ENCODE results near the gene SLC25A33.
"Not testable (repeated sequence)": the region's sequence is repeated elsewhere in the genome, so short reads cannot be mapped to it uniquely, and the experiment has no call there.

The SLC25A33 gene

DNA sequence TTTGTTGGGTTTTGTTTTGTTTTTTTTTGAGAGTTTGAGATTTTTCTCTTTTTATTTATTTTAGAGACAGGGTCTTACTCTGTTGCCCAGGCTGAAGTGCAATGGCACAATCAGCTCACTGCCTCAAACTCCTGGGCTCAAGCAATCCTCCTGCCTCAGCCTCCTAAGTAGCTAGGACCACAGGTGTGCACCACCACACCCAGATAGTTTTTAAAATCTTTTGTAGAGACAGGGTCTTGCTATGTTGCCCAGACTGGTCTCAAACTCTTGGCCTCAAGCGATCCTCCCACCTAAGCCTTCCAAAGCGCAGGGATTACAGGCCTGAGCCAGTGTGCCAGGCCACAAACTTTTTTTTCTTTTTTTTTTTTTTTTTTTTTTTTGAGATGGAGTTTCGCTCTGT lies 85.8 kb downstream of the SLC25A33 start:
- DNase-seq (ENCODE audit: low read depth) = not testable (repeated sequence)

DNA sequence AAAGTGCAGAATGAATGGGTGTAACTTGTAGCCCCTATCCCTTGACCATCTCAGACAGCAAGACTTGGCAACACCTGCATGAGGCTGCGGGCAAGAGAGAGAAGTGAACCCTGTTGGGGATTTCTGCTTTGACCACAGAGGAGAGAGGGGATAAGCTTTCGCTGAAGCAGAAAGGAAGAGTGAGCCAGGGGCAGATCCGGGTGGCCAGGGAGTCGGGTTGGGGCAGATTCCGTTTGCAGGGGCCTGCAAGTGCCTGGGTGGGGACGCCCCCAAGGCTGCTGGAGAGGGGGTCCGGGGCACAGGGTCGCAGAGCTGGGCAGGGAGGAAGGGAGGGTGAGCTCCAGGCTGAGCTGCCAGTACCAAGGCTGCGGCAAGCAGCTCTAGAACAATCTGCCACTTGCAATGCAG lies 86.9 kb downstream of the SLC25A33 start:
- DNase-seq (ENCODE audit: low read depth) = no peak

DNA sequence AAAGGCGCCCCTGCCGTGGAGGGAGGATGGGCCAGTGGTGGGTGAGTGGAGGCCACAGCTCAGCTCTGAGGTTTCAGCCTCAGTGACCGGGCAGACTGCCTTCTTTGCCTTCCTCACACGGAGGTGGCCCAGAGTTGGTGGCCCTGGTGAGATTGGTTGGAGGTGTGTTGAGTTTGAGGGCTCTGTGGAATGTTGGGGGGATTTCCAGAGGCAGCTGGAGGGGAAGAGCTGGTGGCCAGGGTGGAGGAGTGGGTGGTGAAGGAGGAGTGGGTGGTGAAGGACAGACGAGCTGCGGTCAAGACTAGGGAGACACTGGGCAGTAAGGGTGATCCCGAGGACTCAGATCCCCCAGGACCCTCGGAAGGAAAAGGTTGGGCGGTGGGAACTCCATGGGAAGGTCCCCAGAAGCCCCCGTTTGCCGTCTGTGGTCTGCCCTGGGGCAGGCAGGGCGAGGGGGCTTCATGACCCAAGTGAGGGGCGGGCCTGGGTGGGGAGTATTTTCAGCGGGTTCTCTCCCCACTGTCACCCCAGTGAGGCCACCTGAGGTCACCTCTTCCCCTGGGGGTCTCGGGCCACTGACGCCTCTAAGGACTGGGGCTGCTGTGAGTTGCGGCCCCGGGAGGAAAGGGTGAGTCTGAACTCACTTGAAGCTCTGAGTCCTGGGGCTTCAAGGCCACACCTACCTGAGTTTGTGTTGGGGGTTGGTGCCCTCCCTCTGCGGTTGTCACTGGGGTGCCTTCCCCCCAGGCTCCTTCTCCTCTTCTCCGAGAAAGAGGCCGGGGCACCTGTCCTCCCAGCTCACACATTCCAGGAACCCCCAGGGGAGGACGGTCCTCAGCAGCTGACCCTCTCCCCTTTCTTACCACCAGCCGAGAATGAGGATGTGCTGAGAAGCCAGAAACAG lies 89.5 kb downstream of the SLC25A33 start:
- no peak for DNase-seq (ENCODE audit: low read depth)

DNA sequence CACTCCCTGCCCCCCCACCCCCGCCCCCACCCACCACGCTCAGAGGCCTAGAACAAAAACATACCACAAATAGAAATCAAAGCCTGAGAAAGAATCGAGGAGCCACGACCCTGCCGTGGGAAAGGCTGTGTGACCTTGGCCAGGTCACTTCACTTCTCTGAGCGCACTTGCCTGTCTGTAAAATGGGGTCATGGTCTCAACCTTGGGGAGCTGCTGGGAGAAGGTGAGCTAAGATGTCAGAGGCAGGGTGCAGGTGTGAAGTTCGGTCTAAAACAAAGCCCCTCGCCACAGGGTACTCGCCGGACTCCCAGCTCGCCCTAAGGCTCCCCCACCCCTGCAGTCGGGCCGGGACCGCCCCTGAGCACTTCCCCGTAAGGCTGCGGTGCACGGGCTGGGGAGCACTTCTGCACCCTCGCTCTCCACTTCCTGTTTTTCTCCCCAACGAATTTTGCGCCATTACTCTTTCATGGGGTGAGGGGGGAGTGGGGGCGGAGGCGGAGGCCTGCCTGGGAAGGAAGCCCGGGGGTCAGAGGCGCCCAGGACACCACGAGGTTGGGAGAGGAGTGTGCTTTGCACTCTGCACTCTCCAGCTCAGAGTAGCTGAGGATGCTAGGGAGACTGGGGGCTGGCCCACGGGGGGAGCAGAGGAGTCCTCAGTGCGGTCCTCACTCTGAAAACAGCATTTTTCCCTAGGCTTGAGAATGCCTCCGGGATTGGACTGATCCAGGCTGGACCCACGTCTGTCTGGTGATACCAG lies 90.4 kb downstream of the SLC25A33 start:
- no peak for DNase-seq (ENCODE audit: low read depth)

DNA sequence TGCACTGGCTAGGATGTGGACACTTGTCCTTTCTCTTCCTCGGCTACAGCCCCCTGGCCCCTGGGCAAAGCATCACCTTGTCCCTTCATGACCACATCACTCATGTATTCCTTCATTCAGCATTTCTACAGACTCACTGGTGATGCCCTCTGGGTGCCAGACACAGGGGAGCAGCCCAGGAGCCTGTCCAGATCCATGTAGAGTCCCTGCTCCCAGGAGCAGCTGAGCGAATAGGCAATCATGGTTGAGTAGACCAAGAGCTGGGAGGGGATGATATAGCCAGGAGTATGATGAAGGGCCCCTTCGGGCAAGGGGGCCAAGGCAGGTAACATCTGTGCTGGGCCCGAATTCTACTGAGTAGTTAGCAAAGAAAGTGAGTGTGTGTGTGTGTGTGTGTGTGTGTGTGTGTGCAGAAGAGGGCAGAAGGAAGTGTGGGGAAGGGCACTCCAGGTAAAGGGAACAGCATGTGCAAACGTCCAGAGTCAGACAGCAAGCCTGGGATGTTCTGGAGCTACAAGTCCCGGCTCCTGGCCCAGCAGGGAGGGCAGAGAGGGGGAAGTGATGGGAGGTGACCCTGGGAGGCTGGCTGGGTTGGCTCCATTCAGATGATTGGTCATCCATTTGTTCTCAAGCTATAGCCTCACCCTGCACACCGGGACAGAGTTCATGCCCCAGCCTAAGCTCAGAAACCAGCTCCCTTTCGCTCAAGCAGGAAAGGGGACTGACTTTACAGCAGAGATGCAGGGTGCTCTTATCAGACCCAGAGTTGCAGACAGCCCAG lies 91.3 kb downstream of the SLC25A33 start:
- DNase-seq (ENCODE audit: low read depth) = no peak

DNA sequence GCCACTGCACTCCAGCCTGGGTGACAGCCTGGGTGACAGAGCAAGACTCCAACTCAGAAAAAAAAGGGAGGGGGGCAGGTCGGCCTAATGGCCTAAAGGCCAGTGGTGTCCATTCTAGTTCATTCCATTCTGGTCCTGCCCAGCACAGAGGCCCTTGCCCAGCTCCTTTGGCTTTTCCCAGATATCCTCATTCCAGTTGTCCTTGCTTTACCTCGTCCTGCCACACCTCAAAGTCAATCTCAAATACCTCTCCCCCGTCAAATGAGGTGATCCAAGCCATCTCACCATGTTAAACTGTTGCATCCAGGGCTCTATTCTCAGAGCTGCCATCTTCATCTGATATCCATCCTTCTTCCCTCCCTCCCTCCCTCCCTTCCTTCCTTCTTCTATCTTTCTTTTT lies 92.3 kb downstream of the SLC25A33 start:
- no peak for DNase-seq (ENCODE audit: low read depth)

DNA sequence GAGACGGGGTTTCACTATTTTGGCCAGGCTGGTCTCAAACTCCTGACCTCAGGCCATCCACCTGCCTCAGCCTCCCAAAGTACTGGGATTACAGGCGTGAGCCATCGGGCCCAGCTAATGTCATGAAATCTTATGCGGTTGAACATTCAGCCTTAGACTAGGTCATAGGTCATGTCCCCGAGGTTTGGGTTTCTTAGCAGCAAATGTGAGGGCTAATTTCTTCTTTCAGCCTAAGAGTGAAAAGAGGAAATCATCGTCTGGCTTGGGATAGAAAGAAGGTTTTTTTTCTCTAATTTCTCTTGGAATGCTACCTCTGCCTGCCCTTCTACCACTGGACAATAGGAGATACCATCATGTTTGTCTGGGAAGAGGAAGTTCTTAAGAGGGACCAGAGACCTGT lies 94.2 kb downstream of the SLC25A33 start:
- no peak for DNase-seq (ENCODE audit: low read depth)

DNA sequence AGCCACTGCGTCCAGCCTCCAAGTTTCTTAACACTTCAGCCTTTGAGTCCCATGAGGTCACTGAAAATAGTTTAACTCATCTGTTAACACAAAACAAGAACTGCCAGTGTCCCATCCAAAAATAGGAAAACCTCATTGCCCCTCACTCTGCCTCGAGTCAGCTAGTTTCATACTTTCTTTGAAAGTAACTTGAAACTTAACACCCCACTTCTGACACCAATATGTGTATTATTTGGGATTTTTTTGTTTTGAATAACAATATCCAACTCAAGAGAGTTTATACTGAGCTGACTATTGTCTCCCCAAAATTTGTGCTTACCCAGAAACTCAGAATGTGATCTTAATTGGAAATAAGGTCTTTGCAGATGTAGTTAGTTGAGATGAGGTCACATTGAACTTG lies 95.3 kb downstream of the SLC25A33 start:
- no peak for DNase-seq (ENCODE audit: low read depth)

All from fibroblast of the conjunctiva (primary cell).